ENCODE data around the gene MEI4.

MEI4 gene

GRCh38 chr6:77839292-77839691, 186.5 kb downstream of the MEI4 start:
- Histone ChIP-seq H2BK12ac (ENCODE audit: low read length in 2 of 2) (no peak overlapping the region), H2AFZ (ENCODE audit: low read depth, low read length) (no peak overlapping the region), H2AK5ac (ENCODE audit: low read length, severe bottlenecking) (no peak overlapping the region), H3K9ac (ENCODE audit: low read length) (no peak overlapping the region), H3K27ac (ENCODE audit: low read length, poor library complexity, severe bottlenecking) (no peak overlapping the region), H2BK120ac (ENCODE audit: low read depth, low read length) (no peak overlapping the region), H3K9me3 (ENCODE audit: control insufficient read depth, low read length) (no peaks in the 10 kb centered on the region), H3K4me1 (ENCODE audit: control insufficient read depth, insufficient read depth, low read depth, low read length) (no peaks in the 10 kb centered on the region), H3K79me1 (replicated peaks; ENCODE audit: low read length, poor library complexity, severe bottlenecking) (no peaks in the 10 kb centered on the region), H3K27me3 (ENCODE audit: control insufficient read depth in 1 of 2, insufficient read depth in 1 of 2, low read length in 2 of 2) (no peaks in the 10 kb centered on the region), H3K36me3 (ENCODE audit: control insufficient read depth in 1 of 2, insufficient read depth in 2 of 2, low read depth in 1 of 2, low read length in 2 of 2) (no peaks in the 10 kb centered on the region), H3K4me2 (ENCODE audit: low read length, poor library complexity, severe bottlenecking) (no peak overlapping the region), H2BK5ac (ENCODE audit: low read depth, low read length, poor library complexity, severe bottlenecking) (no peak overlapping the region), H3K18ac (ENCODE audit: low read depth in 1 of 2, low read length in 2 of 2) (no peak overlapping the region), H2BK15ac (ENCODE audit: low read depth, poor library complexity, severe bottlenecking) (no peak overlapping the region), H3K4me3 (ENCODE audit: insufficient read depth in 1 of 2, low read depth in 1 of 2, low read length in 2 of 2) (no peak overlapping the region), H3K23ac (ENCODE audit: low read length in 2 of 2) (no peak overlapping the region), H3K14ac (ENCODE audit: low read length in 2 of 2) (no peak overlapping the region), H4K91ac (ENCODE audit: low read length) (no peak overlapping the region), H4K8ac (ENCODE audit: low read length) (no peak overlapping the region), H3K4ac (ENCODE audit: low read depth in 1 of 2, low read length in 2 of 2) (no peak overlapping the region)
- WGBS = 71% methylated on average over 1 of the region's 2 CpGs
- no peak for DNase-seq

GRCh38 chr6:77844822-77845221, 192.0 kb downstream of the MEI4 start:
- no peak overlapping the region for H2BK5ac ChIP-seq (ENCODE audit: low read depth, low read length, poor library complexity, severe bottlenecking)
- H3K4me3 ChIP-seq (ENCODE audit: insufficient read depth in 1 of 2, low read depth in 1 of 2, low read length in 2 of 2) = no peak overlapping the region
- H2BK15ac ChIP-seq (ENCODE audit: low read depth, poor library complexity, severe bottlenecking) = no peak overlapping the region
- H3K27me3 ChIP-seq (ENCODE audit: control insufficient read depth in 1 of 2, insufficient read depth in 1 of 2, low read length in 2 of 2) = no peaks in the 10 kb centered on the region
- 51% methylated on average over 2 of the region's 3 CpGs for WGBS
- no peaks in the 10 kb centered on the region for H3K4me1 ChIP-seq (ENCODE audit: control insufficient read depth, insufficient read depth, low read depth, low read length)
- no peak overlapping the region for H3K4me2 ChIP-seq (ENCODE audit: low read length, poor library complexity, severe bottlenecking)
- no peak overlapping the region for H4K91ac ChIP-seq (ENCODE audit: low read length)
- H4K8ac ChIP-seq (ENCODE audit: low read length) = no peak overlapping the region
- no peak overlapping the region for H3K4ac ChIP-seq (ENCODE audit: low read depth in 1 of 2, low read length in 2 of 2)
- no peaks in the 10 kb centered on the region for H3K36me3 ChIP-seq (ENCODE audit: control insufficient read depth in 1 of 2, insufficient read depth in 2 of 2, low read depth in 1 of 2, low read length in 2 of 2)
- H2AFZ ChIP-seq (ENCODE audit: low read depth, low read length) = no peak overlapping the region
- H3K27ac ChIP-seq (ENCODE audit: low read length, poor library complexity, severe bottlenecking) = no peak overlapping the region
- no peak overlapping the region for H3K14ac ChIP-seq (ENCODE audit: low read length in 2 of 2)
- no peak overlapping the region for H2AK5ac ChIP-seq (ENCODE audit: low read length, severe bottlenecking)
- H3K18ac ChIP-seq (ENCODE audit: low read depth in 1 of 2, low read length in 2 of 2) = no peak overlapping the region
- peaks cover 5% of the 10 kb centered on the region for H3K9me3 ChIP-seq (ENCODE audit: control insufficient read depth, low read length)
- H2BK120ac ChIP-seq (ENCODE audit: low read depth, low read length) = no peak overlapping the region
- H3K9ac ChIP-seq (ENCODE audit: low read length) = no peak overlapping the region
- H2BK12ac ChIP-seq (ENCODE audit: low read length in 2 of 2) = no peak overlapping the region
- DNase-seq = no peak
- H3K79me1 ChIP-seq (replicated peaks; ENCODE audit: low read length, poor library complexity, severe bottlenecking) = no peaks in the 10 kb centered on the region
- no peak overlapping the region for H3K23ac ChIP-seq (ENCODE audit: low read length in 2 of 2)

GRCh38 chr6:77853401-77853800, 200.6 kb downstream of the MEI4 start:
- H3K4ac ChIP-seq (ENCODE audit: low read depth in 1 of 2, low read length in 2 of 2) = no peak overlapping the region
- H3K36me3 ChIP-seq (ENCODE audit: control insufficient read depth in 1 of 2, insufficient read depth in 2 of 2, low read depth in 1 of 2, low read length in 2 of 2) = no peaks in the 10 kb centered on the region
- H3K23ac ChIP-seq (ENCODE audit: low read length in 2 of 2) = no peak overlapping the region
- no peak overlapping the region for H4K91ac ChIP-seq (ENCODE audit: low read length)
- no peak overlapping the region for H3K4me3 ChIP-seq (ENCODE audit: insufficient read depth in 1 of 2, low read depth in 1 of 2, low read length in 2 of 2)
- no peak overlapping the region for H3K14ac ChIP-seq (ENCODE audit: low read length in 2 of 2)
- H2AFZ ChIP-seq (ENCODE audit: low read depth, low read length) = no peak overlapping the region
- no peak overlapping the region for H2BK5ac ChIP-seq (ENCODE audit: low read depth, low read length, poor library complexity, severe bottlenecking)
- H3K4me2 ChIP-seq (ENCODE audit: low read length, poor library complexity, severe bottlenecking) = no peak overlapping the region
- no peaks in the 10 kb centered on the region for H3K9me3 ChIP-seq (ENCODE audit: control insufficient read depth, low read length)
- H3K27me3 ChIP-seq (ENCODE audit: control insufficient read depth in 1 of 2, insufficient read depth in 1 of 2, low read length in 2 of 2) = no peaks in the 10 kb centered on the region
- H3K4me1 ChIP-seq (ENCODE audit: control insufficient read depth, insufficient read depth, low read depth, low read length) = no peaks in the 10 kb centered on the region
- H2BK15ac ChIP-seq (ENCODE audit: low read depth, poor library complexity, severe bottlenecking) = no peak overlapping the region
- no peaks in the 10 kb centered on the region for H3K79me1 ChIP-seq (replicated peaks; ENCODE audit: low read length, poor library complexity, severe bottlenecking)
- DNase-seq = no peak
- H3K18ac ChIP-seq (ENCODE audit: low read depth in 1 of 2, low read length in 2 of 2) = no peak overlapping the region
- H3K27ac ChIP-seq (ENCODE audit: low read length, poor library complexity, severe bottlenecking) = no peak overlapping the region
- no peak overlapping the region for H3K9ac ChIP-seq (ENCODE audit: low read length)
- no peak overlapping the region for H2AK5ac ChIP-seq (ENCODE audit: low read length, severe bottlenecking)
- H2BK120ac ChIP-seq (ENCODE audit: low read depth, low read length) = no peak overlapping the region
- H2BK12ac ChIP-seq (ENCODE audit: low read length in 2 of 2) = no peak overlapping the region
- H4K8ac ChIP-seq (ENCODE audit: low read length) = no peak overlapping the region

GRCh38 chr6:77856391-77856790, 203.6 kb downstream of the MEI4 start:
- Histone ChIP-seq H3K9ac (ENCODE audit: low read length) (no peak overlapping the region), H4K91ac (ENCODE audit: low read length) (no peak overlapping the region), H3K4me2 (ENCODE audit: low read length, poor library complexity, severe bottlenecking) (no peak overlapping the region), H2AFZ (ENCODE audit: low read depth, low read length) (no peak overlapping the region), H3K27me3 (ENCODE audit: control insufficient read depth in 1 of 2, insufficient read depth in 1 of 2, low read length in 2 of 2) (no peaks in the 10 kb centered on the region), H2BK120ac (ENCODE audit: low read depth, low read length) (no peak overlapping the region), H3K4me3 (ENCODE audit: insufficient read depth in 1 of 2, low read depth in 1 of 2, low read length in 2 of 2) (no peak overlapping the region), H3K23ac (ENCODE audit: low read length in 2 of 2) (no peak overlapping the region), H3K18ac (ENCODE audit: low read depth in 1 of 2, low read length in 2 of 2) (no peak overlapping the region), H3K27ac (ENCODE audit: low read length, poor library complexity, severe bottlenecking) (no peak overlapping the region), H2AK5ac (ENCODE audit: low read length, severe bottlenecking) (no peak overlapping the region), H3K14ac (ENCODE audit: low read length in 2 of 2) (no peak overlapping the region), H2BK5ac (ENCODE audit: low read depth, low read length, poor library complexity, severe bottlenecking) (no peak overlapping the region), H3K9me3 (ENCODE audit: control insufficient read depth, low read length) (peaks cover 5% of the 10 kb centered on the region), H2BK12ac (ENCODE audit: low read length in 2 of 2) (no peak overlapping the region), H4K8ac (ENCODE audit: low read length) (no peak overlapping the region), H3K79me1 (replicated peaks; ENCODE audit: low read length, poor library complexity, severe bottlenecking) (no peaks in the 10 kb centered on the region), H3K4ac (ENCODE audit: low read depth in 1 of 2, low read length in 2 of 2) (no peak overlapping the region), H3K4me1 (ENCODE audit: control insufficient read depth, insufficient read depth, low read depth, low read length) (no peaks in the 10 kb centered on the region), H2BK15ac (ENCODE audit: low read depth, poor library complexity, severe bottlenecking) (no peak overlapping the region), H3K36me3 (ENCODE audit: control insufficient read depth in 1 of 2, insufficient read depth in 2 of 2, low read depth in 1 of 2, low read length in 2 of 2) (no peaks in the 10 kb centered on the region)
- no peak for DNase-seq
- 80% methylated on average over 3 of the region's 5 CpGs for WGBS

Data from mesenchymal stem cell (in vitro differentiated cells and primary cell).